CD14-positive monocyte (primary cell): ENCODE data around the gene TAGAP. TPM values are rescaled to one million over a fixed set of nuclear protein-coding genes. Genes with fewer than 3 reads are reported as not detected.

ENCODE experiments used
- DNase-seq, 3 donors: peaks; one replicate each; pipeline ENCODE4 v3.0.0-alpha.2; 2011 to 2022
- H2AFZ ChIP-seq: 2 replicates; pipeline ENCODE4 v1.6.0; 2012; ENCODE audit warnings: mild to moderate bottlenecking, low read depth, low read length, inconsistent platforms; ENCODE audit not compliant: insufficient read depth, poor library complexity, severe bottlenecking
- H3K27ac ChIP-seq, 2 donors: 1 replicate in 1 of 2; 2 replicates in 1 of 2; pipeline ENCODE4 v1.5.1; 2012 to 2013; ENCODE audit warnings: low read length in 2 of 2, control low read depth in 1 of 2, inconsistent platforms in 1 of 2, low read depth in 1 of 2, mild to moderate bottlenecking in 1 of 2
- H3K27me3 ChIP-seq, 2 donors: one replicate each; pipeline versions ENCODE4 v1.6.0 to v1.6.1; 2011 to 2013; ENCODE audit warnings: low read length in 2 of 2; ENCODE audit not compliant: control insufficient read depth in 2 of 2, insufficient read depth in 2 of 2
- H3K36me3 ChIP-seq, 2 donors: replicated peaks in 1 of 2; 1 replicate in 1 of 2; 2 replicates in 1 of 2; pipeline versions ENCODE4 v1.5.1 to v1.6.1; 2012 to 2013; ENCODE audit warnings: low read length in 2 of 2, control low read depth in 1 of 2, inconsistent platforms in 1 of 2, mild to moderate bottlenecking in 1 of 2; ENCODE audit not compliant: insufficient read depth in 2 of 2, control insufficient read depth in 1 of 2
- H3K4me1 ChIP-seq, 2 donors: 1 replicate in 1 of 2; 2 replicates in 1 of 2; pipeline versions ENCODE4 v1.5.1 to v1.6.1; 2012 to 2013; ENCODE audit warnings: low read length in 2 of 2, control low read depth in 1 of 2, inconsistent platforms in 1 of 2, mild to moderate bottlenecking in 1 of 2, moderate library complexity in 1 of 2; ENCODE audit not compliant: insufficient read depth in 2 of 2, control insufficient read depth in 1 of 2
- H3K4me2 ChIP-seq: replicated peaks from 2 replicates; pipeline ENCODE3; 2012; ENCODE audit warnings: low read length, moderate library complexity, mild to moderate bottlenecking; ENCODE audit not compliant: poor library complexity, severe bottlenecking; ENCODE audit errors: extremely low read depth
- H3K4me3 ChIP-seq, 3 experiments: fragments of 200-600 bp in 1 of 3; sonication (generic) in 1 of 3; replicated peaks in 1 of 3; 1 replicate in 2 of 3; 2 replicates in 1 of 3; pipeline ENCODE4 v1.5.1; 2011 to 2013; ENCODE audit warnings: low read length in 3 of 3, mild to moderate bottlenecking in 3 of 3, control low read depth in 2 of 3, low read depth in 2 of 3, inconsistent platforms in 1 of 3, moderate library complexity in 1 of 3
- H3K79me2 ChIP-seq: 2 replicates; pipeline ENCODE4 v1.6.0; 2012; ENCODE audit warnings: mild to moderate bottlenecking, control low read depth, inconsistent platforms, low read length, moderate library complexity; ENCODE audit not compliant: insufficient read depth
- H3K9ac ChIP-seq: 2 replicates; pipeline ENCODE4 v1.6.0; 2017; ENCODE audit warnings: low read length, mild to moderate bottlenecking; ENCODE audit not compliant: insufficient read depth, poor library complexity, severe bottlenecking
- H3K9me3 ChIP-seq, 2 donors: replicated peaks in 1 of 2; 1 replicate in 1 of 2; 2 replicates in 1 of 2; pipeline versions ENCODE4 v1.5.1 to v1.6.1; 2012 to 2013; ENCODE audit warnings: low read length in 2 of 2, control low read depth in 1 of 2; ENCODE audit not compliant: control insufficient read depth in 1 of 2, insufficient read depth in 1 of 2
- H4K20me1 ChIP-seq: 2 replicates; pipeline ENCODE4 v1.6.0; 2012; ENCODE audit warnings: mild to moderate bottlenecking, low read length, control low read depth, moderate library complexity; ENCODE audit not compliant: insufficient read depth
- H3K27ac Mint-ChIP-seq, 7 donors: one replicate each; pipeline ENCODE4 v1.8.0; 2020; ENCODE audit warnings: mild to moderate bottlenecking in 7 of 7, mixed read lengths in 7 of 7, moderate library complexity in 6 of 7, inconsistent platforms in 2 of 7
- H3K27me3 Mint-ChIP-seq, 3 donors: one replicate each; pipeline ENCODE4 v1.8.0; 2021 to 2022; ENCODE audit warnings: low read depth in 3 of 3, mild to moderate bottlenecking in 3 of 3, mixed read lengths in 3 of 3, moderate library complexity in 3 of 3, inconsistent platforms in 1 of 3
- H3K36me3 Mint-ChIP-seq, 2 donors: one replicate each; pipeline ENCODE4 v1.8.0; 2020; ENCODE audit warnings: mixed read lengths in 2 of 2, inconsistent platforms in 1 of 2, mild to moderate bottlenecking in 1 of 2
- H3K4me1 Mint-ChIP-seq: one replicate; pipeline ENCODE4 v1.8.0; 2020; ENCODE audit warnings: mild to moderate bottlenecking, mixed read lengths
- H3K4me3 Mint-ChIP-seq, 2 donors: one replicate each; pipeline ENCODE4 v1.8.0; 2020; ENCODE audit warnings: mild to moderate bottlenecking in 2 of 2, mixed read lengths in 2 of 2, moderate library complexity in 1 of 2
- H3K9me3 Mint-ChIP-seq, 7 donors: one replicate each; pipeline ENCODE4 v1.8.0; 2020 to 2022; ENCODE audit warnings: mixed read lengths in 7 of 7, mild to moderate bottlenecking in 6 of 7, moderate library complexity in 6 of 7, inconsistent platforms in 2 of 7
- WGBS: methylation state at CpG from one replicate; pipeline ENCODE4 v1.1.5; 2013; ENCODE audit warnings: missing lambda C conversion rate; ENCODE audit not compliant: insufficient coverage; 5-methylcytosine and 5-hydroxymethylcytosine counted together
- intact Hi-C, 2 donors: fragments of 100-400 bp; cut with micrococcal nuclease; formaldehyde crosslinking; loops; one replicate each; pipeline versions ENCODE4 v1.15.0 to v1.15.1; 2023
- polyA plus RNA-seq, 3 donors: library from polyadenylated mRNA; depleted of rRNA in 1 of 3; unstranded in 2 of 3; stranded (reverse) in 1 of 3; fragments of 300-500 nt in 2 of 3; fragments of >200 nt in 1 of 3; fragmentation: Illumina TruSeq in 2 of 3; gene quantifications; 1 replicate in 2 of 3; 2 replicates in 1 of 3; pipeline ENCODE4 v1.2.3, GENCODE V29; 2012 to 2021
- TF ChIP-seq, protein P1 (sequence below): fragments of 200-600 bp; IDR thresholded peaks from one replicate; pipeline ENCODE4 v1.8.0; 2022; ENCODE audit warnings: antibody characterized with exemption, mild to moderate bottlenecking

Gene TAGAP
- polyA plus RNA-seq, 3 donors = 51.9 to 299 (median 59.1) TPM

DNA sequence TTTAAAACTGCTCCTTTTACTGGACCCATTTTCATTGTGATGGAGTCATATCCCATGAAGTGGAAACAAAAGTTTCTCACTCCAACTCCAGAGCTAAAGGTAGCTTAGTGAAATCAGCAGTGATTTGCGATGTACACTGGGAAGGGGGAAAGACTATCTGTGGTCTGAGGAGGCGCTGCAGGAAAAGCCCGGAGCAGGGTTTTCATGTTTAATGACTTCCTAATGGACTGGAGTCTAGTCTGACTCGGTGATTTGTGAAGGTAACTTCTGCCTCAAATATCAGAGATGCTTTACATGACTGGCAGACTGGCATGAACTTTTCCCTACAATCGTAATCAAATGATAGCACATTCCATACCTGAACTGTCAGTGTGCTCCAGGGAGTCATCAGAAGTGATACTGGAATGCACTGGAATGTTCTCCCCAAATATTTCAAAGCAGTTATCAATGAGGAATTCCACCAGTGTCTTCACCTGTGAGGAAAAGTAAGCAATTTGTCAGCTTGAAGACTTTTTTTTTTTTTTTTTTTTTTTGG is 7.0 kb downstream of the TAGAP start:
- Histone ChIP-seq H2AFZ (no peak overlapping the region), H3K9ac (peak overlapping the region; percentile 87), H3K4me3 (peak overlapping the region in 1 of 3 experiments; percentile 51), H3K4me2 (peak overlapping the region; percentile 43), H3K27me3 (no peaks in the 10 kb centered on the region), H3K27ac (peak overlapping the region; percentile 99 to 100), H3K79me2 (peaks cover 64% of the 10 kb centered on the region), H3K36me3 (peaks cover 68% of the 10 kb centered on the region in 2 donors), H3K4me1 (peaks cover 80 to 97% of the 10 kb centered on the region in 2 donors), H3K9me3 (no peaks in the 10 kb centered on the region), H4K20me1 (peaks cover 19% of the 10 kb centered on the region)
- Mint-ChIP-seq H3K4me1 (peaks cover 81% of the 10 kb centered on the region), H3K36me3 (peaks cover 65 to 81% of the 10 kb centered on the region in 2 donors), H3K27me3 (peaks cover 0 to 2% (median 2%) of the 10 kb centered on the region in 3 donors), H3K27ac (peak overlapping the region; percentile 100), H3K4me3 (peak overlapping the region; percentile 20 to 81), H3K9me3 (peaks cover 0 to 3% (median 0%) of the 10 kb centered on the region in 7 donors)
- intact Hi-C loops = loop anchor here in 1 of 2 donors (5.0 kb wide), 1 partner anchor 36 kb away; the partner anchor contains the start of gene RSPH3
- 0% methylated on average over 1 of the region's 5 CpGs for WGBS
- no peak for DNase-seq
- TF ChIP-seq, protein P1, sequence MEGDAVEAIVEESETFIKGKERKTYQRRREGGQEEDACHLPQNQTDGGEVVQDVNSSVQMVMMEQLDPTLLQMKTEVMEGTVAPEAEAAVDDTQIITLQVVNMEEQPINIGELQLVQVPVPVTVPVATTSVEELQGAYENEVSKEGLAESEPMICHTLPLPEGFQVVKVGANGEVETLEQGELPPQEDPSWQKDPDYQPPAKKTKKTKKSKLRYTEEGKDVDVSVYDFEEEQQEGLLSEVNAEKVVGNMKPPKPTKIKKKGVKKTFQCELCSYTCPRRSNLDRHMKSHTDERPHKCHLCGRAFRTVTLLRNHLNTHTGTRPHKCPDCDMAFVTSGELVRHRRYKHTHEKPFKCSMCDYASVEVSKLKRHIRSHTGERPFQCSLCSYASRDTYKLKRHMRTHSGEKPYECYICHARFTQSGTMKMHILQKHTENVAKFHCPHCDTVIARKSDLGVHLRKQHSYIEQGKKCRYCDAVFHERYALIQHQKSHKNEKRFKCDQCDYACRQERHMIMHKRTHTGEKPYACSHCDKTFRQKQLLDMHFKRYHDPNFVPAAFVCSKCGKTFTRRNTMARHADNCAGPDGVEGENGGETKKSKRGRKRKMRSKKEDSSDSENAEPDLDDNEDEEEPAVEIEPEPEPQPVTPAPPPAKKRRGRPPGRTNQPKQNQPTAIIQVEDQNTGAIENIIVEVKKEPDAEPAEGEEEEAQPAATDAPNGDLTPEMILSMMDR = no peak

GRCh38 chr6:159036673-159037072 is 8.1 kb downstream of the TAGAP start:
- Histone ChIP-seq H3K79me2 (peaks cover 52% of the 10 kb centered on the region), H3K27me3 (no peaks in the 10 kb centered on the region), H3K9ac (no peak overlapping the region), H3K27ac (peak overlapping the region; percentile 6 to 19), H3K36me3 (peaks cover 60 to 64% of the 10 kb centered on the region in 2 donors), H3K4me2 (no peak overlapping the region), H3K4me3 (no peak overlapping the region), H2AFZ (no peak overlapping the region), H3K9me3 (no peaks in the 10 kb centered on the region), H4K20me1 (peaks cover 19% of the 10 kb centered on the region), H3K4me1 (peaks cover 80 to 97% of the 10 kb centered on the region in 2 donors)
- no peak for DNase-seq
- intact Hi-C loops = loop anchor here in 1 of 2 donors (5.0 kb wide), 1 partner anchor 34 kb away; the partner anchor contains the start of gene RSPH3
- TF ChIP-seq, protein P1 = no peak
- H3K27ac Mint-ChIP-seq = peak overlapping the region; percentile 33 to 100 (median 72)
- 92% methylated on average over 14 of the region's 14 CpGs for WGBS
- peaks cover 84% of the 10 kb centered on the region for H3K4me1 Mint-ChIP-seq
- peaks cover 55 to 70% of the 10 kb centered on the region in 2 donors for H3K36me3 Mint-ChIP-seq
- H3K4me3 Mint-ChIP-seq = no peak overlapping the region
- peaks cover 0 to 2% (median 2%) of the 10 kb centered on the region in 3 donors for H3K27me3 Mint-ChIP-seq
- H3K9me3 Mint-ChIP-seq = peaks cover 0 to 3% (median 0%) of the 10 kb centered on the region in 7 donors
